Cardiac muscle cell (in vitro differentiated cells and primary cell): ENCODE results near the gene OR2AG1. TPM values are rescaled to one million over a fixed set of nuclear protein-coding genes. Genes with fewer than 3 reads are reported as not detected.
A peak's percentile ranks its signal among the peaks of the same experiment; 100 is the strongest.

Experiments used
- DNase-seq, 2 donors: peaks; one replicate each; pipeline versions ENCODE4 v3.0.0 to v3.0.0-alpha.2; 2010 to 2017; ENCODE audit warnings: low read depth in 1 of 2, low spot score in 1 of 2
- H3K27ac ChIP-seq: fragments of 200-600 bp; sonication (generic); 2 replicates; pipeline ENCODE4 v1.5.1; 2016
- H3K27me3 ChIP-seq: fragments of 200-600 bp; sonication (generic); 2 replicates; pipeline ENCODE4 v1.6.0; 2016; ENCODE audit warnings: control low read depth
- H3K36me3 ChIP-seq: fragments of 200-600 bp; sonication (generic); 2 replicates; pipeline ENCODE4 v1.5.1; 2016; ENCODE audit warnings: control low read depth
- H3K4me1 ChIP-seq: fragments of 200-600 bp; sonication (generic); 2 replicates; pipeline ENCODE4 v1.8.1; 2017; ENCODE audit warnings: low read depth, mild to moderate bottlenecking, mixed run types
- H3K4me3 ChIP-seq: fragments of 200-600 bp; sonication (generic); 2 replicates; pipeline ENCODE4 v1.5.1; 2016; ENCODE audit warnings: mild to moderate bottlenecking
- H3K9me3 ChIP-seq: fragments of 200-600 bp; sonication (generic); 2 replicates; pipeline ENCODE4 v1.5.1; 2017; ENCODE audit warnings: low read depth, mild to moderate bottlenecking, control low read depth
- CTCF ChIP-seq: IDR thresholded peaks from 2 replicates; pipeline ENCODE4 v1.5.1; 2012; ENCODE audit warnings: low read depth, mild to moderate bottlenecking, low read length
- polyA plus RNA-seq: library from polyadenylated mRNA; unstranded; fragments of >200 nt; fragmentation: Nextera tagmentation; extraction: Ambion mirVana; gene quantifications from 2 replicates; pipeline ENCODE4 v1.2.1, GENCODE V29; 2016
- total RNA-seq: library from RNA; depleted of rRNA; stranded (reverse); fragments of >200 nt; gene quantifications from 2 replicates; pipeline ENCODE4 v1.2.3, GENCODE V29; 2016

Gene OR2AG1
- not detected in 2 replicates for total RNA-seq
- polyA plus RNA-seq = 0.04 and 0.09 TPM in 2 replicates

- Histone ChIP-seq H3K36me3 (no peaks in the 10 kb centered on the region), H3K4me3 (no peak within 1 kb of the TSS), H3K9me3 (no peaks in the 10 kb centered on the region), H3K27ac (no peak within 1 kb of the TSS), H3K27me3 (no peaks in the 10 kb centered on the region), H3K4me1 (no peaks in the 10 kb centered on the region)
- TF ChIP-seq CTCF = no peak
- DNase-seq = no peak
Measured at GRCh38 chr11:6782720-6783119, at the start of gene OR2AG1. TSS of gene OR2AG1 (plus strand) at chr11:6783020. CDS start at chr11:6785038, 2,018 bp downstream.

- Histone ChIP-seq H3K36me3 (no peaks in the 10 kb centered on the region), H3K27ac (no peak overlapping the region), H3K27me3 (no peaks in the 10 kb centered on the region), H3K4me3 (no peak overlapping the region), H3K9me3 (no peaks in the 10 kb centered on the region), H3K4me1 (no peaks in the 10 kb centered on the region)
- no peak for TF ChIP-seq CTCF
- no peak for DNase-seq
Measured at GRCh38 chr11:6733326-6734275, 49.2 kb upstream of the OR2AG1 start.

- Histone ChIP-seq H3K4me3 (no peak overlapping the region), H3K36me3 (no peaks in the 10 kb centered on the region), H3K9me3 (no peaks in the 10 kb centered on the region), H3K4me1 (no peaks in the 10 kb centered on the region), H3K27ac (no peak overlapping the region), H3K27me3 (no peaks in the 10 kb centered on the region)
- TF ChIP-seq CTCF = no peak
- no peak for DNase-seq
Measured at GRCh38 chr11:6734616-6735015, 48.2 kb upstream of the OR2AG1 start.

- TF ChIP-seq CTCF = no peak
- Histone ChIP-seq H3K27me3 (no peaks in the 10 kb centered on the region), H3K36me3 (no peaks in the 10 kb centered on the region), H3K4me1 (no peaks in the 10 kb centered on the region), H3K9me3 (no peaks in the 10 kb centered on the region), H3K27ac (no peak overlapping the region), H3K4me3 (no peak overlapping the region)
- no peak for DNase-seq
Measured at GRCh38 chr11:6735306-6735705, 47.5 kb upstream of the OR2AG1 start.

GRCh38 chr11:6736495-6737121, 46.2 kb upstream of the OR2AG1 start:
- H3K9me3 ChIP-seq = no peaks in the 10 kb centered on the region
- H3K4me1 ChIP-seq = no peaks in the 10 kb centered on the region
- no peak for TF ChIP-seq CTCF
- no peak overlapping the region for H3K4me3 ChIP-seq
- no peaks in the 10 kb centered on the region for H3K36me3 ChIP-seq
- H3K27ac ChIP-seq = no peak overlapping the region
- peak in 1 of 2 donors; percentile 4 for DNase-seq
- H3K27me3 ChIP-seq = no peaks in the 10 kb centered on the region
